Measurements from ENCODE around the gene MYO3A.

DNA sequence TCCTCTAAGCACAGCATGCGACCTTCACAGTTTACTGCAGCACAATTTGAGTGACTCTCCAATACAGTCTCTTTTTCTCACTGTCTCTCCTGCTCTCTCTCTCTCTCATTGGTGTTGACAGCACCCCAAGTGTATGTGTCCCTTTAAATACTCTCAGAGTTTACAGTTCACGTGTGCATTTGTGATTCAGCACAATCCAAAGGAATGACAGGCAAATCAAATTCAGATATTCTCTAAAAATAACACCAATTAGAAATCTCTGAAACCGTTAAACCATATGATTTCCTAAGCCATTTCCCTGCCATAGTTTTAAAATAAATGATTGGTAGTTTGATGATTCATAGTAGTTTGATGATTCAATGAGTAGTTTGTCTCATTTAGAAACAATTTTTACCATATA, 178.5 kb downstream of the MYO3A start:
- no peak for TF ChIP-seq CTCF (IDR thresholded peaks at IDR 0.05)
- TF ChIP-seq POLR2A (IDR thresholded peaks at IDR 0.05) = no peak
